Small intestine (tissue), 7 donors: ENCODE data around the gene STX1A. TPM values are rescaled to one million over a fixed set of nuclear protein-coding genes. Genes with fewer than 3 reads are reported as not detected.

Source experiments
- DNase-seq, 2 donors: peaks; one replicate each; pipeline versions ENCODE4 v3.0.0 to v3.0.0-alpha.2; 2013
- FAIRE-seq: peaks from 2 replicates; lab custom pipeline; 2012; peaks lifted over from hg19 to GRCh38; lab: Jason Lieb, UNC
- H3K27ac ChIP-seq, 3 donors: one replicate each; pipeline ENCODE4 v1.5.1; 2013; ENCODE audit warnings: low read length in 2 of 3, mild to moderate bottlenecking in 2 of 3, control low read depth in 1 of 3, inconsistent platforms in 1 of 3, low read depth in 1 of 3, moderate library complexity in 1 of 3
- H3K27me3 ChIP-seq, 3 donors: one replicate each; pipeline ENCODE4 v1.6.1; 2013; ENCODE audit warnings: low read length in 3 of 3, inconsistent platforms in 1 of 3; ENCODE audit not compliant: control insufficient read depth in 3 of 3, insufficient read depth in 3 of 3
- H3K36me3 ChIP-seq, 3 donors: one replicate each; pipeline ENCODE4 v1.6.1; 2013; ENCODE audit warnings: low read length in 3 of 3, inconsistent platforms in 1 of 3, low read depth in 1 of 3, mild to moderate bottlenecking in 1 of 3, moderate library complexity in 1 of 3; ENCODE audit not compliant: control insufficient read depth in 3 of 3, insufficient read depth in 2 of 3
- H3K4me1 ChIP-seq, 3 donors: one replicate each; pipeline ENCODE4 v1.6.1; 2013; ENCODE audit warnings: low read length in 2 of 3, inconsistent platforms in 1 of 3, low read depth in 1 of 3, mild to moderate bottlenecking in 1 of 3, moderate library complexity in 1 of 3; ENCODE audit not compliant: control insufficient read depth in 3 of 3, insufficient read depth in 2 of 3
- H3K4me3 ChIP-seq, 3 donors: one replicate each; pipeline ENCODE4 v1.5.1; 2013; ENCODE audit warnings: low read length in 3 of 3, control low read depth in 1 of 3, inconsistent platforms in 1 of 3, low read depth in 1 of 3, mild to moderate bottlenecking in 1 of 3, moderate library complexity in 1 of 3
- H3K9me3 ChIP-seq, 2 donors: one replicate each; pipeline ENCODE4 v1.6.1; 2013; ENCODE audit warnings: low read depth in 1 of 2, low read length in 1 of 2; ENCODE audit not compliant: control insufficient read depth in 2 of 2, insufficient read depth in 1 of 2
- WGBS, 3 donors: extraction: QIAGEN DNeasy Blood & Tissue Kit; methylation state at CpG; one replicate each; pipeline ENCODE4 v1.1.7; 2013; 5-methylcytosine and 5-hydroxymethylcytosine counted together
- polyA plus RNA-seq, 4 donors: library from polyadenylated mRNA; stranded (reverse) in 3 of 4; unstranded in 1 of 4; fragments of 200-250 nt in 3 of 4; fragments of 120-200 nt in 1 of 4; gene quantifications; one replicate each; pipeline versions ENCODE4 v1.2.1 to v1.2.3, GENCODE V29; 2013
- donor health status: healthy with polysubstance abuse.
- donor health status: control.
- donor health status: control.
- donor health status: Bipolar disorder and iron deficiency.
- donor health status: healthy.

STX1A gene
- polyA plus RNA-seq, 4 donors, result 9.5 to 30.0 (median 14.6) TPM

DNA sequence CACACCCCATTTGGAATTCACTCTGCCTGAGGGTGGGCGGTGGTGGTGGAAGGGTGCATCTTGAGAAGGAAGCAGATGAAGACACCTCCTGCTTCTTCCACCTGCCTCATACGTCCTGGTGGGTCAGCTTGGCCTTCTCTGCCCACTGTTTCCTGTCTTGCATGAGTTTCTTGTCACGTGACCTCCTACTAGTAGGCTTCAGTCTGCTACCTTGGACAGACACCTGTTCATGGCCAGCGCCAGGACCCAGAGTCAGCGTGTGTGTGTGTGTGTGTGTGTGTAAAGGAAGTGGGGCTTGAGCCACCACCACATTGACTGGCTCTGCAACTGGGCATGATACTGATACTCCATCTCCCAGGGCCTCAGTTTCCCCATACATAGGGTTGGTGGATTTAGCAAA, 68.9 kb downstream of the STX1A start:
- FAIRE-seq (no peak), DNase-seq (no peak)
- Histone ChIP-seq H3K36me3 (peaks cover 0 to 2% (median 0%) of the 10 kb centered on the region in 3 donors), H3K4me1 (peaks cover 0 to 22% (median 3%) of the 10 kb centered on the region in 3 donors), H3K27ac (no peak overlapping the region), H3K9me3 (no peaks in the 10 kb centered on the region), H3K27me3 (peaks cover 0 to 9% (median 7%) of the 10 kb centered on the region in 3 donors), H3K4me3 (no peak overlapping the region)
- WGBS, 3 donors, result 66 to 74% (median 66%) methylated on average over 5 of the region's 5 CpGs

DNA sequence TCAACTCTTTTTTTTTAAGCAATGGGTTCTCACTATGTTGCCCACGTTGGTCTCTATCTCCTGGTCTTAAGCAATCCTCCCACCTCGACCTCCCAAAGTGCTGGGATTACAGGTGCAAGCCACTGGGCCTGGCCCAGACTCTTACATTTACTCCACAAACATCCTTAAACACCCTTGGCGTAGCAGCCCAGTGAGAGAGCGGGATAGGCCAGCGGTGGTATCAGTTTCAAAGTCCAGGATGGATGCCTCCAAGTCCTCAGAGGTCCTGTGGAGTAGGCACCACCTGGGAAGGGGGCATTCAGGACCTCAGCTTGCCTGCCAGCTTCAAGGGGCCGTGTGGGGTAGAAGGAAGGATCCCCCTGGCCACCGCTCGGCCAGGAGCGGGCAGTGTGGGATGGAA, 69.9 kb downstream of the STX1A start:
- Histone ChIP-seq H3K4me1 (peaks cover 0 to 23% (median 3%) of the 10 kb centered on the region in 3 donors), H3K9me3 (no peaks in the 10 kb centered on the region), H3K4me3 (no peak overlapping the region), H3K27ac (no peak overlapping the region), H3K27me3 (peaks cover 0 to 9% (median 7%) of the 10 kb centered on the region in 3 donors), H3K36me3 (peaks cover 0 to 4% (median 0%) of the 10 kb centered on the region in 3 donors)
- 33 to 41% (median 33%) methylated on average over 9 of the region's 9 CpGs for whole genome bisulfite sequencing, 3 donors
- peak; percentile 51 to 63 for DNase-seq
- FAIRE-seq, result no peak

Other genes starting within 250 kb of the STX1A start
- 10 to 100 TPM; 15.7 to 34.4 (median 23.2) TPM for gene BAZ1B, start 197.4 kb downstream of the STX1A start, polyA plus RNA-seq
- gene BCL7B, start 162.0 kb downstream of the STX1A start, polyA plus RNA-seq, result 10 to 100 TPM; 38.8 to 86.2 (median 64.3) TPM
- 10 to 100 TPM in 2 of 4 donors, 1 to 10 TPM in 2; 5.4 to 40.1 (median 19.0) TPM for gene TBL2, start 141.1 kb downstream of the STX1A start, polyA plus RNA-seq
- 100 to 1,000 TPM in 3 of 4 donors, 10 to 100 TPM in 1; 95.8 to 208 (median 128) TPM for gene MLXIPL, start 95.1 kb downstream of the STX1A start, polyA plus RNA-seq
- 1 to 10 TPM; 2.6 to 4.2 (median 3.2) TPM for gene VPS37D, start 51.8 kb downstream of the STX1A start, polyA plus RNA-seq
- 10 to 100 TPM in 1 of 4 donors, 1 to 10 TPM in 3; 6.0 to 10.4 (median 7.8) TPM for gene DNAJC30, start 36.2 kb downstream of the STX1A start, polyA plus RNA-seq
- gene BUD23, start 36.1 kb downstream of the STX1A start, polyA plus RNA-seq, result 10 to 100 TPM; 37.8 to 90.0 (median 61.7) TPM
- 10 to 100 TPM; 53.0 to 93.3 (median 62.5) TPM for gene ABHD11, start 19.1 kb upstream of the STX1A start, polyA plus RNA-seq
- gene CLDN3, start 50.6 kb upstream of the STX1A start, polyA plus RNA-seq, result 100 to 1,000 TPM; 236 to 394 (median 308) TPM
- 100 to 1,000 TPM; 115 to 531 (median 202) TPM for gene CLDN4, start 111.3 kb upstream of the STX1A start, polyA plus RNA-seq
- gene METTL27, start 122.8 kb upstream of the STX1A start, polyA plus RNA-seq, result 10 to 100 TPM in 1 of 4 donors, 1 to 10 TPM in 1, under 1 TPM in 2; 0.89 to 14.4 (median 2.5) TPM
- under 1 TPM in 2 of 4 donors, not detected in 2; 0.18 to 0.19 TPM for gene TMEM270, start 141.5 kb upstream of the STX1A start, polyA plus RNA-seq